Stimulated activated CD8-positive, alpha-beta memory T cell treated with anti-CD3 and anti-CD28 coated beads, Interleukin-4, amount 100 ng/mL, for 1 hour (primary cell): ENCODE measurements around the gene GAK.

Source experiments
- DNase-seq, 2 donors: peaks; one replicate each; pipeline ENCODE4 v3.0.0-alpha.2; 2020; ENCODE audit warnings: low read depth in 2 of 2, low spot score in 1 of 2

Gene GAK

GRCh38 chr4:831483-831805 is 100.7 kb downstream of the GAK start:
- DNase-seq: no peak

DNA sequence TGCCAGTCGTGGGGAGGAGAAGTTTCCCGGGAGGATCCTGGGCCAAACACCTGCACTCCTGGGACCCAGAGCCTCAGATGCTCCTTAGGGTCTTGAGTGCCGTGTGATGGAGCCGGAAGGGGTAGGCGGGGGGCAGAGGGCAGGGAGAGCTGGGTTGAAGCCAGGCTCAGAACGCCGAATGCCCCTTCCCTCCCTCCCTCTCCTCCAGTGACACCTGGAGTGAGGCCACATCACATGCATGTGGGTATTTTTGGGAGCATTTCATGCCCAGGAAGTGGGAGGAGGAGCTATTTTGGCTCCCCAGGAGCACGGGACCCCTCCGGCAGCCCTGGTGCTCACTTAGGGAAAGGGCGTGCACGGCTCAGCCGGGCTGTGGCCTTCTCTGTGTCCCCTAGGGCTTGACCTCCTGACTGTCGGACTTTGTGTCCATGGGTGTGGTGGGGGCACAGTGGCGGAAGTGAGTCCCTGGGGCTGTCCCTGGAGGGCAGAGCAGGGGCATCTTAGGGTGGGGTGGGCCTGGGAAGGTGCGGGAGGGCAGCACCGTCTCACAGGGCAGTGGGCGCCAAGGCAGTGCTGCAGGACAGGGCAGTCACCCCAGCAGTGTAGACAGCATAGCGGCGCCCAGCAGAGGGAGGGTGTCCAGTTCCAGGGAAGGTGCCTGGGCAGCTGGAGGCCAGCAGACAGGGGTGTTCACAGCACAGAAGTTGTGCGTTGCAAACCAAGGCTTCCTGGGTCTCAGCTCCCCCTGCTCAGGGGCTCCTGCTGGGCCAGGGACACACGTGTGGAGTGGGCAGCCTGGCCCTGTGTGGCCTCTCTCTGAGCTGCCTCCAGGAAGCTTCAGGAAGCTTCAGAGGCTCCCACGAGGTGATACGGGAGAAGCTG is 101.3 kb downstream of the GAK start:
- no peak for DNase-seq

GRCh38 chr4:829761-830600 is 102.1 kb downstream of the GAK start:
- no peak for DNase-seq

DNA sequence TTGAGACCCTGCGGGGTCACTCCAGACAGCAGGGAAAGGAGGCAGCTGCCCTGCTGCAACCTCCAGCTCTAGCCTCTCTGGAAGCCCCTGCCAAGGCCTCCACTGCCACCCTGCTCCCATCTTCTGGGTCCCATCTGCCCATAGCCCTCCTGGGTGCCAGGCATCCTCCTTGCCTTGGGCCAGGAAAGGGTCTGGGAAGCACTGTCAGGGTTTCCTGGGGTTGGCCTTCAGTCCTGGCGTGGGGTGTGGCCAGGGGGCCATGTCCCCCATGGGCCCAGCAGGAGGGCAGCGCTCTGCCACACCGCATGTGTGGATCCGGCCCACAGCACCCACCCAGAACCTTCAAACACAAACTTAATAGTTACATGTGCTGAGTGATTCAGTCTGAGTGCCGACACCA is 102.8 kb downstream of the GAK start:
- DNase-seq: no peak

DNA sequence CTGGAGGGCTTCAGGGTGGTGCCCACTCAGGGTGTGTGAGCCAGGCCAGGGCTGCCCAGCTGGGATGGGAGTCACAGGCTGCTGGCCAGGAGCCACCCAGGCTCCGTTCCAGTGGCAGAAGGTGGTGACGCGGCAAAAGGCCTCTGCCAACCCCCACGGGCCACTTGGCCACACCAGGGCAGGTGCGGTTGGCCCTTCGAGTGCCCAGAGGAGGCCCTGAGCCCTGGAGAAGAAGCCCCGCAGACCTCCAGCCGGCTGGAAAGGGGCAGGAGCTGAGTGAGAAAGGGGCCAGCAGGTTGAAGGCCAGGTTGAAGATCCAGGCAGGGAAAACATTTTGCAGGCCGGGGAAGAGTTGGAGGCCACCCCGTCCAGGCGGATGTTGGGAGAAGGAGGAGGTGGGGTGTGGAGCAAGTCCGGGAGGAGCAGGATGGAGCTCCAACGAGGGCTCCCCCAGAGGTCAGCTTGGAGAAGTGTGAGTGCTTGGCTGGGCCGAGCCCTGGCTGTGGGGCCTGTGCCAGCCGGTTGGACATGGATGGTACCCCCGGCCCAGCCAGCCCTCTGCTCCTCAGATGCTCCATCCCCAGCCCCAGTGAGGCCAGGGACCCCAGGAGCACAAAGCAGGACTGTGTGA is 103.4 kb downstream of the GAK start:
- DNase-seq: no peak

DNA sequence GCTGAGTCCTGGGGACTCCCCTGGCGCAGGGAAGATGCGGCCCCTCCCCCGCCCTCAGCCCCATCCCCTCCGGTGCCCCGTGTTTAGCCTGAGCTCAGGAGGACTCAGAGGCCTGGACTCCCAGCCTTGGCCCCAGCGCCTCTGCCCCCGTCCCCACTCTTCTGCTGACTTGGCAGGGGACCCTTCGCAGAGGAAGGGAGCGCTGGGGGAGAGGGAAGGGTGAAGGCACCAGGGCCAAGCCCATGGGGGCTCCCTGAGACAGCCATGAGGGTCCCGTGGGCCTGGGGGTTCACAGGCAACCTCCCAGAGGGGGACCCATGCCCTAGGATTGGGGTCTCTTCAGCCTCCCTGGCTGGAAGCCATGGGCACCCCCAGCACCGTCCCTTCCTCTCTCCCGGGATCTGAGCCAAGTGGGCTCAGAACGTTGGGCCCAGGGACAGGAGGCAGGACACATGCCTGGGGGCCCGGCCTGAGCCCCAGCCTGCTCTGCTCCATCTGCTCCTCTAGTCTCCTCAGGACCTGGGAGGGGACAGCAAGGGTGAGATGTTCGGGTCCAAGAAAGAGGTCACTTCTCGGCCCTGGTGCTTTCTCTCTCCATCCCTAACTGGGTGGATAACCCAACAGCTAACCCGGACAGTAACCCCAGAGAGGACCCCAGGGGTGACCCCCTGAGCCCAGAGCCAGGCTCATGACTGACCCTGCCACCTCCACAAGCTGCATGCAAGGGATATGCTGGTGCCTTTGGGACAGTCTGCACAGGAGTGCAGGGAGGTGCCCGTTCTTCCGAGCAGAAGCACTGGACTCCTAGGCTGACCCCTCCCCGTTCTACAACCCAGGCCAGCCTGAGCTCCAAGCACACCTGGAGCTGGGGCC is 104.7 kb downstream of the GAK start:
- no peak for DNase-seq

GRCh38 chr4:826508-827208 is 105.5 kb downstream of the GAK start:
- DNase-seq: no peak

GRCh38 chr4:825971-826330 is 106.2 kb downstream of the GAK start, which contains the start of gene CPLX1:
CPLX1 (minus strand) TSS chr4:826129; CDS start chr4:824522, 1,607 bp downstream.
- DNase-seq: no peak

DNA sequence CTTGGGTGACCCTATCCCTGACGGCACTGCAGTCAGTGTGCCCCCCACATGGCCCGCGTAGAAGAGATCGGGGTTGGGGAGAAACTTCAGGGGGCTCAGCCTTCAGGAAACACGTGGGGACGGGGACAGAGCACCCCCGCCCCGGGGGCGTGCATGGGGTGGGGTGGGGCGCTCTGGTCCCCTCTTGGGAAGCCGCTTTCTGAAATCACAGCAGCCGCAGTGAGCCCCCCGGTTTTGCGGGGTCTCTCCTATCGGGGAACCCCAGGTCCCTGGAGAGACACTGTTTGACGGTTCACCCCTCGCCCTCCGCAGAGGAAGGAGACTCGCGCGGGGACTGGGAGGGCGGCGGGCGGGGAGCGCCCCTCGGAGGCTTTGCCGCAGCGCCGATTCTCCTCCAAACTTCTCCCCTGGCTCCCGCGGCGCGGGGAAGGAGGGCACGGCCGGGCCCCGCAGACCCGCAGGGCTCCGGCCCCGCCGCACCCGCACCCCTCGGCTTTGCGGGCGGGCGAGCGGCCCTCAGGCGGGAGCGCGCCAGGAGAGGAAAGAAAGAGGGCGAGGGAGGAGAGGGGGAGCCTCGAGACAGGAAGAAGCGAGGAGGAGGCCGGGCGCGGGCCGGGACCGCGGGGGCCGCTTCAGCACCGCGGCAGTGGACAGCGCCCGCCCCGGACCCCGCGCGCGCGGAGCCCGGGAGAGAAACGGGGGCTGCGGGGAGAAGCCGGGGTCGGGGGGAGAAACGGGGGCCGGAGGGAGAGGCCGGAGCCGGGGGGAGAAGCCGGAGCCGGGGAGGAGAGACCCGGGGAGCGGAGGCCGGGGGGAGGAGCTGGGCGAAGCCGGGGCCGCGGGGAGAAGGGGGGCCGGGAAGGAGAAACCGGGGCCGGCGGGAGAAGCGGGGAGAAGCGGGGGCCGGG is 106.8 kb downstream of the GAK start:
- DNase-seq: no peak

- DNase-seq: no peak
Observed at GRCh38 chr4:824461-825062, 107.6 kb downstream of the GAK start.

- no peak for DNase-seq
Observed at GRCh38 chr4:823761-824460, 108.2 kb downstream of the GAK start.

GRCh38 chr4:823176-823760 is 108.8 kb downstream of the GAK start:
- no peak for DNase-seq

DNA sequence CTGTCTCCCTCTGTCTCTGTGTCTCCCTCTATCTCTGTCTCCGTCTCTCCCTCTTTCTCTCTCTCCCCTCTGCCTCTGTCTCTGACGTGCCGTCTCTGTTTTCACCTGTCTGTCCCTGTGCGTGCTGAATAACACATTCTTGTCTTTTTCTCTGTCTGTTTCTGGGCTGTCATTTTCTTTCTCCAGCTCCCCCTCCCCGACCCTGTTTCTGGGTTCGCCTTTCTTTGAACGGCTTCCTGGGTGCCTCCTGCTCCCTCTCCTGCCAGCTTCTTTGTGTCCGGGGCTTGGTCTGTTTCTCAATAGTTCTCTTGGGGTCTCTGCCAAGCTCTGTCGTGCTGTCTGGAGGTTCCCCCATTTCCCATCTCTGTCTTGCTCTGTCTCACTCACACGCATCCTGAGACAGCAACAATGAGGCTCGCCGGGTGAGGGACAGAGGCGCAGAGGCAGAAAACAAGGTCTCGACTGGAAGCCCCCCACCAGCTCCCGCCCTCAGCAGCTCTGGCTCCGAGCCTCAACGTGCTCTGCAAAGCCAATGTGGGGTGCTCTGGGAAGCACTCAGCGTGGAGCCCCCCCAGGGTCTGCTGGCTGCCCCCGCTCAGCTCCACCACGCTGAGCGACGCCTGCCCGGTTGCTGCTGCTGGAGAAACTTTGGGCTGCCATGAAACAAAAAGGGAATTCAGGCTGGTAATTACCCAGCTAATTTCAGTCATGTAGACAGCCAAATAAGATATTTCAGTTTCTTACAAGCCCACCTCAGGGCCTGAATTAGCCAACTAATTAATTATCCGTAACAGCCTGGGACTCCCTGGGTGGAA is 109.5 kb downstream of the GAK start:
- DNase-seq: no peak

DNA sequence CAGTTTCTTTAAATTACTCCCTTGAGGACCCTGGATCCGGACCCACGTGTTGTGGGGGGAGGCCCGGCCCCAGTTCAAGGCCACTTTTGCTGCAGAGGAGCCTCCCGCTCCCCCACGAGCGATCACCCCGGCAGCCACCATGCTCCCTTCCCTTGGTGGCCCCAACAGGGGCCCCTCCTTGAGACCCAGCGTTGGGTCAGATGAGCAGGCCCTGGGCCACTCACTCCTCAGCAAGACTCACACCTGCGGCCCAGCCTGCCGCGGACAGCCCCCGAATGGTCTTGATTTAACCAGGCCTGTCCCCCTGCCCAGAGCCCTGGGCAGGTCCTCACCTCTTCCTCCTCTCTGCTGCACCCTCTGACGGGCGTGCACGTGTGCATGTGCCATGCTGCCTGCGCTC is 110.5 kb downstream of the GAK start:
- no peak for DNase-seq

GRCh38 chr4:821181-821591 is 110.9 kb downstream of the GAK start:
- DNase-seq: no peak

DNA sequence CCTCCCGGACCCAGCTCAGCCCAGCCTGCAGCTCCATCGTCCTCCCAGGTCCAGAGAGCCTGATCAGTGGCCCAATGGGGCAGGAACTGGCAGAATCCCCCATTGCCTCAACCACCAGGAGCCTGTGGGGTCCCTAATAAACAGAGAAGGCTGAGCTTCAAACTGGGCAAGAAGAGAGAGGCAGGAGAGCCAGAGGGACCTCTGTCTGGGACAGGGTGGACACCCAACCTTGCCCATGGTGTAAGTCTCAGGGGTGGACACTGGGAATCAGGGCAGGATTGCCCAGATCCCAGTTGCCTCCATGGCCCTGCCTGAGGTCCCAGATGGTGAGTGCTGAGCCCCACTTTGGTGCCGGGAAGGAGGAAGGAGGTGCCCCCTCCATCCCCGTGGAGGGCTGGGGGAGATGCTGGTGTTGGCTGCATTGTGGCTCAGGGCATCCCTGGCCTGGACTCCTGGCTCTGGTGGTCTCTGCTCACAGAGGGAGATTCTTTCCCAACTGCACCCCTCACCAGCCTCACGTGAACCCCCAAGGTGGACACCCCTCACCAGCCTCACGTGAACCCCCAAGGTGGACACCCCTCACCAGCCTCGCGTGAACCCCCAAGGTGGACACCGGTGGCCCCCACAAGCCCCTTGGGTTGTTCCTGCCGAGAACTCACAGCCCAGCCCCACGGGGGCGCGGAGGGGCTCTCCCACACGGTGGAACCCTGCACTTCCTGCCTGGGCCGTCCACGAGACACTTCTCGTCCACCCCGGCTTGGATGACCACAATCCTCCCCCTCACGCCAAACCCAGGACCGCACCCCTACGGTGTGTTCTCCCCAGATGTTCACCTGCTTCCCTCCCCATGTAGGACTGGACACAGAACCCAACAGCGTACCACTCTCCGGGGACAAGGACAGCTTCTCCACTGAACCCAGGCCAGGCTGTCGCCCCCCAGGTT is 111.6 kb downstream of the GAK start:
- no peak for DNase-seq
